Measurements from ENCODE around the gene ZXDC.

ZXDC gene

DNA sequence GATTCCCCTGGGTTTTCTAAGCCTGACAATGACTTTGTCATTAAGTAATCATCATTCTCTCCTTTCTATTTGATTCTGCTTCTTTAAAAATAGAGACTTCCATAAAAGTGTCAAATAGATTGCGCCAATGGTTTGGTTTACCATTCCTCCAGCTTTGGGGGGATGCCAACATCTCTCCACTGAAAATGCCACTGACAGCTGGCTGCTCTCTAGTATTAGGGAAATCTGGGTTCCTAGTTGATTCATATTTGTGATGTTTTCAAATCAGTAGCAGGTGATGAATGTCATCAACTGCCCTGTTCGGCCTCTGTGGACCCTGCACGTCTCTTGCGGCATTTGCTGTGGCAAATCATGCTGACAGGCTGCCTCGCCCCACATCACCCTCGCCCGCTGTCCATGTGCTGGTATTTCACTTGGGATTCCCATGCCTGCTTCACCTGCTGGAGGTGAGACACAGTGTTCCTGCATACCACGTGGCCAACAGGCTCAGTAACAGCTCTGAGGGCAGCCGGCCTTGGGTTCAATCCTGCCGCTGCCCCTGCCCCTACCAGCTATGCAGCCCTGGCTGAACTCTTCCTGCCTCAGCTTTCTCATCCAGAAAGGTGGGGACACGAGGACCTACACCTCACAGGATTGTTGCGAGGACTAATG lies 28.1 kb downstream of the ZXDC start:
- no peak for DNase-seq
- Histone ChIP-seq H3K4me1 (no peaks in the 10 kb centered on the region), H3K4me3 (ENCODE audit: low read depth, low read length) (no peak overlapping the region), H3K9me3 (no peaks in the 10 kb centered on the region), H3K27me3 (no peaks in the 10 kb centered on the region), H3K36me3 (peaks cover 6% of the 10 kb centered on the region; the same call in 1 of the 2 replicates)
- TF ChIP-seq, protein P1, sequence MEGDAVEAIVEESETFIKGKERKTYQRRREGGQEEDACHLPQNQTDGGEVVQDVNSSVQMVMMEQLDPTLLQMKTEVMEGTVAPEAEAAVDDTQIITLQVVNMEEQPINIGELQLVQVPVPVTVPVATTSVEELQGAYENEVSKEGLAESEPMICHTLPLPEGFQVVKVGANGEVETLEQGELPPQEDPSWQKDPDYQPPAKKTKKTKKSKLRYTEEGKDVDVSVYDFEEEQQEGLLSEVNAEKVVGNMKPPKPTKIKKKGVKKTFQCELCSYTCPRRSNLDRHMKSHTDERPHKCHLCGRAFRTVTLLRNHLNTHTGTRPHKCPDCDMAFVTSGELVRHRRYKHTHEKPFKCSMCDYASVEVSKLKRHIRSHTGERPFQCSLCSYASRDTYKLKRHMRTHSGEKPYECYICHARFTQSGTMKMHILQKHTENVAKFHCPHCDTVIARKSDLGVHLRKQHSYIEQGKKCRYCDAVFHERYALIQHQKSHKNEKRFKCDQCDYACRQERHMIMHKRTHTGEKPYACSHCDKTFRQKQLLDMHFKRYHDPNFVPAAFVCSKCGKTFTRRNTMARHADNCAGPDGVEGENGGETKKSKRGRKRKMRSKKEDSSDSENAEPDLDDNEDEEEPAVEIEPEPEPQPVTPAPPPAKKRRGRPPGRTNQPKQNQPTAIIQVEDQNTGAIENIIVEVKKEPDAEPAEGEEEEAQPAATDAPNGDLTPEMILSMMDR (IDR thresholded peaks at IDR 0.05; ENCODE audit: low read depth, low read length): no peak

DNA sequence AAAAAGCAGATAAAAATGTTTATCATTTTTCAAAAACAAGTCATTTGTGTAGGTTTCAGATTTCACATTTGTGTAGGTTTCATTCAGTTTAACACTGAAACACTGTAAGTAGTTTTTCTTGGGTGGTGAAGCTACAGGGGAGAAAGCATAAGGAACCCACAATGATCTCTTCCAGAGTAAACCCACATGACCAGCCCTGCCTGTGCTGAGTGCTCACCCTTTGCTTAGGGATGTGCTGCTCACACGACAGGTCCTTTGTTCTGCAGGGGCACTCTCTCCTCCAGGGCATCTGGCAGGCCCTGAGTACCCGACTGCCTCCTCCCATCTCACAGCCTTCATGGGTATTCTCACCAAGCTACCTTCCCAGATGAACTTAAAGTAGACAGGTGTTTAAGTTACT lies 28.9 kb downstream of the ZXDC start:
- no peaks in the 10 kb centered on the region for H3K27me3 ChIP-seq
- no peak overlapping the region for H3K4me3 ChIP-seq (ENCODE audit: low read depth, low read length)
- no peaks in the 10 kb centered on the region for H3K9me3 ChIP-seq
- no peaks in the 10 kb centered on the region for H3K4me1 ChIP-seq
- TF ChIP-seq, protein P1 (IDR thresholded peaks at IDR 0.05; ENCODE audit: low read depth, low read length): no peak
- DNase-seq: no peak
- peaks cover 4% of the 10 kb centered on the region; the same call in 1 of the 2 replicates for H3K36me3 ChIP-seq

DNA sequence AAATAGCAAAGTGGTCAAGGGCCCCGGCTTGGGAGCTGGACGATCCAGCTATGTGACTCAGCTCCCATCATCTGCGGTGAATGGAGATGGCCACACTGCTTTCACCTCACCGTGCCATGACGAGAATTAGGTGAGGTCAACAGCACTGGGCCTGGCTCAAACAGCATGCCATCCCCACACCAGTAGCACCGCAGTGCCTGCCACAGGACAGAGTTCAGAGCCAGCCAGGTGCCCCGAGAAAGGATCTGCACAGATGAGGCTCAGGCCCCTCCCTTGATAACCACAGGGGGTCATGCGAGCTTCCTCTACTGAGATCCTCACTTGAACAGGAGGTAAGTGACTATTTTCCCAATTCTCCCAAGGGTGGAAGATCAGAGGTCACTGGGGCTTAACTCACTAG lies 29.4 kb downstream of the ZXDC start:
- TF ChIP-seq, protein P1 (IDR thresholded peaks at IDR 0.05; ENCODE audit: low read depth, low read length): no peak
- Histone ChIP-seq H3K9me3 (no peaks in the 10 kb centered on the region), H3K4me3 (ENCODE audit: low read depth, low read length) (no peak overlapping the region), H3K36me3 (no peaks in the 10 kb centered on the region; the same call in 1 of the 2 replicates), H3K4me1 (no peaks in the 10 kb centered on the region), H3K27me3 (no peaks in the 10 kb centered on the region)
- no peak for DNase-seq

DNA sequence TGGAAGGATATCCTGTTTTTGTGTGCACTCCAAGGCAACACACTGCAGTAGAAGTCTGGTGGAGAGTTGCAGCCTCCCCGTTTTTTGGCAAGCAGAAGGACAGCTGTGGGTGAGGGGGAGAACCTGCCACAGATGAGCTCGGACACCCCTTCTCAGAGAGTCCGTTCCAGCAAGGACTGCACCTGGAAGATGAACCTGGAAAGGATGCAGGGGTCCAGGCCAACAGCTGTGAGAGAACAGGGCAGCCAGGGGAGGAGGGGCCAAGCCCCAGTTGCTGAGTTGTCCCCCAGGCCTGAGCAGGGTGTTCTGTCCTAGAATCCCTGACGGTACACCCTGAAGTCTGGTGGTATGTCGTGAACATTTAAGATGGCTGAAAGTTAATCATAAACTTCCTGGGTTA lies 30.2 kb downstream of the ZXDC start:
- H3K27me3 ChIP-seq: no peaks in the 10 kb centered on the region
- H3K9me3 ChIP-seq: no peaks in the 10 kb centered on the region
- H3K4me1 ChIP-seq: no peaks in the 10 kb centered on the region
- H3K36me3 ChIP-seq: no peaks in the 10 kb centered on the region
- H3K4me3 ChIP-seq (ENCODE audit: low read depth, low read length): no peak overlapping the region
- TF ChIP-seq, protein P1 (IDR thresholded peaks at IDR 0.05; ENCODE audit: low read depth, low read length): no peak
- no peak for DNase-seq

DNA sequence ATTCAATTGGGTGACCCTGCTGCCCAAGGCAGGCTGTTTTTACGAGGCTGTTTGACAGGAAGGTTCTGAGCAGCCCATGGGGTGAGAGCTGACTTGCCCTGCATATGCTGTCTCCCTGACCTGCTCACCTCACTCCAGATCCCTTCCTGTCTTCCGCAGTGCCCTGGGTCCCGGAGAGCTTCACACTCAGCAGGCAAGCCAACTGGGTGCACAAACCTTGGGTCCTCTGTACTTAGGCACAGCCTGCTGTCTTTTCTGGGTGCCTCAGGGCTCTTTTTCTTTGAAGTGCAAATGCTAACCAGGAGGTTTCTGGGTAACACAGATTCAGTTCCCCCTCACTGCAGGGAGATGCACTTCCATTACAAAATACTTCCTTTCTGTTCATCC lies 32.8 kb downstream of the ZXDC start:
- Histone ChIP-seq H3K4me1 (no peaks in the 10 kb centered on the region), H3K36me3 (no peaks in the 10 kb centered on the region), H3K4me3 (ENCODE audit: low read depth, low read length) (no peak overlapping the region), H3K27me3 (no peaks in the 10 kb centered on the region), H3K9me3 (no peaks in the 10 kb centered on the region)
- TF ChIP-seq, protein P1 (IDR thresholded peaks at IDR 0.05; ENCODE audit: low read depth, low read length): no peak
- no peak for DNase-seq

DNA sequence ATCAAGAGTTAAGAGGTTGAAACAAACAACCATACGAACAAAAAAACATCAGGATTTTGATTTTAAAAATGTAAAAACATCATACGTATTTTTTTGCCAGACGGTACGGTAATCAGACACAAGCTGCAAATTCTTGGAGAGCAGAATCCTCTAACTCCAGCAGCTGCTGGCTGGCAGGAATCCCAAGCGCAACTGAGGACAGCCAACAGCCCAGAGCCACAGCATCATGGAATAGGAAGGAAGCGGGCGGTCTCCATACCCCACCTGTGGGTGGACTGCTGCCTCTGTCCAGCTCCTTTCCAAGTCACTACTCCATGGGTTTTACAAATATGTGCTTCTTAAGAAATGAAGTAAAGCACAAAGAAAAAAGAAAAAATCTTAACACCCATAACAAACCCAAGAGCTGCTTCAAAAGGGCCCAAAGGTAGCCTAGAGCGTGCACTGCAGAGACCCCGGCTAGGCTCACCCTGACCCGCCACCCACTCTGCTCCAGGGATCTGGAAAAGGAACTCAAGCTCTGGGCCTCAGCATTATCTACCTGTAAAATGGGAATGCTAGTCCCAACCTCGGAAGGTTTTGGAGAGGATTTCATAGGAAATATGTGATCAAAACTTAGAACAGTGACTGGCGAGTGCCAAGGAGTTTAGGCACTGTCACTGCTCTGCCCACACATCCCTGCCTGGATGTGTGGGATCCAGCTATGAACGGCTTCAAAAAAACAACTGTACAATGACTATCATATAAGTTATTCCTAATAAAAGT lies 33.4 kb downstream of the ZXDC start:
- Histone ChIP-seq H3K4me3 (ENCODE audit: low read depth, low read length) (no peak overlapping the region), H3K4me1 (no peaks in the 10 kb centered on the region), H3K36me3 (no peaks in the 10 kb centered on the region), H3K9me3 (no peaks in the 10 kb centered on the region), H3K27me3 (no peaks in the 10 kb centered on the region)
- TF ChIP-seq, protein P1 (IDR thresholded peaks at IDR 0.05; ENCODE audit: low read depth, low read length): no peak
- no peak for DNase-seq

All from BE2C (cell line).